GM23338 (cell line): Measurements from ENCODE around the gene SLC34A3. TPM values are rescaled to one million over a fixed set of nuclear protein-coding genes. Genes with fewer than 3 reads are reported as not detected.

Experiments
- ATAC-seq: fragments of 200-7000 bp; cut with Tn5 transposase; 3 replicates; pipeline ENCODE4 v1.9.1; 2020
- DNase-seq: peaks from one replicate; pipeline ENCODE4 v3.0.0-alpha.2; 2015; ENCODE audit warnings: low spot score
- H2AFZ ChIP-seq: fragments of 200-600 bp; sonication (generic); 2 replicates; pipeline ENCODE4 v1.8.0; 2016; ENCODE audit warnings: antibody characterized with exemption, mild to moderate bottlenecking, moderate library complexity
- H3F3A ChIP-seq: fragments of 200-600 bp; sonication (generic); replicated peaks from 2 replicates; pipeline ENCODE4 v1.8.0; 2017; ENCODE audit warnings: antibody characterized with exemption, mixed run types, low read depth
- H3K27ac ChIP-seq: fragments of 200-600 bp; sonication (generic); 2 replicates; pipeline ENCODE4 v1.6.1; 2016; ENCODE audit warnings: low read depth
- H3K27me3 ChIP-seq: fragments of 200-600 bp; sonication (generic); 2 replicates; pipeline ENCODE4 v1.8.0; 2016; ENCODE audit warnings: mild to moderate bottlenecking, mixed run types, moderate library complexity; ENCODE audit not compliant: insufficient read depth
- H3K36me3 ChIP-seq: fragments of 200-600 bp; sonication (generic); 2 replicates; pipeline ENCODE4 v1.8.0; 2016; ENCODE audit warnings: mild to moderate bottlenecking; ENCODE audit not compliant: insufficient read depth
- H3K4me1 ChIP-seq: fragments of 200-600 bp; sonication (generic); 2 replicates; pipeline ENCODE4 v1.8.0; 2016; ENCODE audit warnings: mild to moderate bottlenecking, moderate library complexity; ENCODE audit not compliant: insufficient read depth
- H3K4me2 ChIP-seq: fragments of 200-600 bp; sonication (generic); 2 replicates; pipeline ENCODE4 v1.7.1; 2017; ENCODE audit warnings: mixed run types
- H3K4me3 ChIP-seq: fragments of 200-600 bp; sonication (generic); 2 replicates; pipeline ENCODE4 v1.6.1; 2016; ENCODE audit warnings: mixed run types
- H3K79me2 ChIP-seq: fragments of 200-600 bp; sonication (generic); replicated peaks from 2 replicates; pipeline ENCODE4 v1.8.0; 2017; ENCODE audit warnings: mild to moderate bottlenecking; ENCODE audit not compliant: insufficient read depth
- H3K9me2 ChIP-seq: fragments of 200-600 bp; sonication (generic); 2 replicates; pipeline ENCODE4 v1.8.0; 2017; ENCODE audit not compliant: insufficient read depth
- H4K20me1 ChIP-seq: fragments of 200-600 bp; sonication (generic); replicated peaks from 2 replicates; pipeline ENCODE4 v1.8.0; 2017; ENCODE audit warnings: mild to moderate bottlenecking; ENCODE audit not compliant: insufficient read depth
- H3K27ac Mint-ChIP-seq: 2 replicates; pipeline ENCODE4 v1.8.0; 2020; ENCODE audit warnings: inconsistent platforms, mild to moderate bottlenecking, moderate library complexity, mixed read lengths
- H3K27me3 Mint-ChIP-seq: 3 replicates; pipeline ENCODE4 v1.8.0; 2022; ENCODE audit warnings: low read depth, mild to moderate bottlenecking, moderate library complexity, mixed read lengths, inconsistent platforms; ENCODE audit not compliant: insufficient read depth, poor library complexity
- H3K36me3 Mint-ChIP-seq: 3 replicates; pipeline ENCODE4 v1.8.0; 2021; ENCODE audit warnings: low read depth, mild to moderate bottlenecking, inconsistent platforms, moderate library complexity, mixed read lengths
- H3K4me1 Mint-ChIP-seq: 3 replicates; pipeline ENCODE4 v1.8.0; 2020; ENCODE audit warnings: mild to moderate bottlenecking, inconsistent platforms, mixed read lengths
- H3K4me3 Mint-ChIP-seq: 3 replicates; pipeline ENCODE4 v1.8.0; 2021; ENCODE audit warnings: moderate library complexity, mild to moderate bottlenecking, inconsistent platforms, mixed read lengths
- H3K9me3 Mint-ChIP-seq: 3 replicates; pipeline ENCODE4 v1.8.0; 2020; ENCODE audit warnings: moderate library complexity, mild to moderate bottlenecking, inconsistent platforms, mixed read lengths
- CREB1 ChIP-seq: fragments of 250-450 bp; sonication (Bioruptor Pico); IDR thresholded peaks from 2 replicates; pipeline ENCODE4 v1.5.0; 2020; ENCODE audit warnings: low read depth, mild to moderate bottlenecking, moderate library complexity
- CTCF ChIP-seq, 2 experiments: fragments of 200-600 bp in 1 of 2; sonication (generic) in 1 of 2; conservative IDR thresholded peaks; 2 replicates each; pipeline versions ENCODE4 v1.5.1 to v1.6.1; 2016 to 2017; ENCODE audit warnings: antibody characterized with exemption in 2 of 2, low read depth in 2 of 2, mild to moderate bottlenecking in 2 of 2, moderate library complexity in 1 of 2
- EZH2 ChIP-seq: fragments of 200-600 bp; sonication (generic); IDR thresholded peaks from one replicate; pipeline ENCODE4 v1.8.0; 2017; ENCODE audit warnings: antibody characterized with exemption, mild to moderate bottlenecking, low read depth; ENCODE audit not compliant: unreplicated experiment
- EZH2phosphoT487 ChIP-seq: fragments of 200-600 bp; sonication (generic); IDR thresholded peaks from one replicate; pipeline ENCODE4 v1.8.1; 2018; ENCODE audit warnings: antibody characterized with exemption; ENCODE audit not compliant: unreplicated experiment
- JUNB ChIP-seq: IDR thresholded peaks from one replicate; pipeline ENCODE4 v1.6.1; 2016; ENCODE audit warnings: antibody characterized with exemption; ENCODE audit not compliant: unreplicated experiment
- NANOG ChIP-seq: IDR thresholded peaks from 2 replicates; pipeline ENCODE4 v1.6.1; 2016; ENCODE audit warnings: antibody characterized with exemption, borderline replicate concordance
- POLR2AphosphoS5 ChIP-seq: IDR thresholded peaks from 2 replicates; pipeline ENCODE4 v1.6.1; 2016; ENCODE audit warnings: antibody characterized with exemption, low read depth
- STAT1 ChIP-seq: IDR thresholded peaks from one replicate; pipeline ENCODE4 v1.6.1; 2016; ENCODE audit warnings: antibody characterized with exemption; ENCODE audit not compliant: unreplicated experiment
- ZNF114 ChIP-seq: fragments of 250-450 bp; sonication (Bioruptor Pico); IDR thresholded peaks from 2 replicates; pipeline ENCODE4 v1.5.0; 2020; ENCODE audit warnings: mild to moderate bottlenecking, moderate library complexity
- ZNF331 ChIP-seq: fragments of 250-450 bp; sonication (Bioruptor Pico); IDR thresholded peaks from 2 replicates; pipeline ENCODE4 v1.5.0; 2020; ENCODE audit warnings: low read depth, mild to moderate bottlenecking, moderate library complexity
- polyA plus RNA-seq: library from polyadenylated mRNA; unstranded; fragments of >200 nt; fragmentation: Nextera tagmentation; extraction: Ambion mirVana; gene quantifications from 2 replicates; pipeline ENCODE4 v1.2.1, GENCODE V29; 2016
- total RNA-seq: library from RNA; depleted of rRNA; stranded (reverse); fragments of >200 nt; shearing (Covaris generic); gene quantifications from 2 replicates; pipeline ENCODE4 v1.2.3, GENCODE V29; 2014
- TF ChIP-seq, protein P1 (sequence below): IDR thresholded peaks from one replicate; pipeline ENCODE4 v1.6.1; 2018; ENCODE audit warnings: antibody characterized with exemption; ENCODE audit not compliant: unreplicated experiment
- TF ChIP-seq, protein P2 (sequence below): IDR thresholded peaks from 2 replicates; pipeline ENCODE4 v1.6.1; 2016; ENCODE audit warnings: antibody characterized with exemption

The SLC34A3 gene
- total and polyA plus RNA-seq, 2 experiments from 2014 or later = not detected

DNA sequence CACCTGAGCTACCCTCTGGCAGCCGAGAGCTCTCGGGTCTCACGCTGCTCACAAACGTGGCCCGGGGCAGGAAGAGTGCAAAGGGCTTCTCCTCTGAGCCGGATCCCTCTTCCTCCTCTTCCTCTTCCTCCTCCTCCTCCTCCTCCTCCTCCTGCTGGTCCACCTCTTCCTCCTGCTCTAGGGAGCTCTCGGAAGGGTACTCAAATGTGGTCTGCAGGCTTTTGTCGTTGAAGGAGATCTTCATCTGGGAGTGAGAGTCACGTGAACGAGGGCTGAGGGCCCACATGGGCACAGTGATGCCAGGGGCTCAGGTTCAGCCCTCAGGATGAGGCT lies 38.3 kb upstream of the SLC34A3 start:
- no peak for DNase-seq
- Mint-ChIP-seq H3K9me3 (no peaks in the 10 kb centered on the region; the same call in 2 of the 3 replicates), H3K4me1 (peaks cover 16% of the 10 kb centered on the region), H3K36me3 (peaks cover 5% of the 10 kb centered on the region), H3K27me3 (peaks cover 12% of the 10 kb centered on the region), H3K27ac (no peak overlapping the region), H3K4me3 (no peak overlapping the region)
- no peak for TF ChIP-seq POLR2AphosphoS5
- TF ChIP-seq JUNB = no peak
- TF ChIP-seq CTCF (conservative IDR thresholded peaks at IDR 0.05; ENCODE audit: low read depth in 2 of 2) = no peak
- no peak for TF ChIP-seq EZH2
- no peak for TF ChIP-seq STAT1
- TF ChIP-seq, protein P1, sequence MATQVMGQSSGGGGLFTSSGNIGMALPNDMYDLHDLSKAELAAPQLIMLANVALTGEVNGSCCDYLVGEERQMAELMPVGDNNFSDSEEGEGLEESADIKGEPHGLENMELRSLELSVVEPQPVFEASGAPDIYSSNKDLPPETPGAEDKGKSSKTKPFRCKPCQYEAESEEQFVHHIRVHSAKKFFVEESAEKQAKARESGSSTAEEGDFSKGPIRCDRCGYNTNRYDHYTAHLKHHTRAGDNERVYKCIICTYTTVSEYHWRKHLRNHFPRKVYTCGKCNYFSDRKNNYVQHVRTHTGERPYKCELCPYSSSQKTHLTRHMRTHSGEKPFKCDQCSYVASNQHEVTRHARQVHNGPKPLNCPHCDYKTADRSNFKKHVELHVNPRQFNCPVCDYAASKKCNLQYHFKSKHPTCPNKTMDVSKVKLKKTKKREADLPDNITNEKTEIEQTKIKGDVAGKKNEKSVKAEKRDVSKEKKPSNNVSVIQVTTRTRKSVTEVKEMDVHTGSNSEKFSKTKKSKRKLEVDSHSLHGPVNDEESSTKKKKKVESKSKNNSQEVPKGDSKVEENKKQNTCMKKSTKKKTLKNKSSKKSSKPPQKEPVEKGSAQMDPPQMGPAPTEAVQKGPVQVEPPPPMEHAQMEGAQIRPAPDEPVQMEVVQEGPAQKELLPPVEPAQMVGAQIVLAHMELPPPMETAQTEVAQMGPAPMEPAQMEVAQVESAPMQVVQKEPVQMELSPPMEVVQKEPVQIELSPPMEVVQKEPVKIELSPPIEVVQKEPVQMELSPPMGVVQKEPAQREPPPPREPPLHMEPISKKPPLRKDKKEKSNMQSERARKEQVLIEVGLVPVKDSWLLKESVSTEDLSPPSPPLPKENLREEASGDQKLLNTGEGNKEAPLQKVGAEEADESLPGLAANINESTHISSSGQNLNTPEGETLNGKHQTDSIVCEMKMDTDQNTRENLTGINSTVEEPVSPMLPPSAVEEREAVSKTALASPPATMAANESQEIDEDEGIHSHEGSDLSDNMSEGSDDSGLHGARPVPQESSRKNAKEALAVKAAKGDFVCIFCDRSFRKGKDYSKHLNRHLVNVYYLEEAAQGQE = no peak
- no peak for TF ChIP-seq NANOG
- TF ChIP-seq EZH2phosphoT487 = no peak
- TF ChIP-seq, protein P2, sequence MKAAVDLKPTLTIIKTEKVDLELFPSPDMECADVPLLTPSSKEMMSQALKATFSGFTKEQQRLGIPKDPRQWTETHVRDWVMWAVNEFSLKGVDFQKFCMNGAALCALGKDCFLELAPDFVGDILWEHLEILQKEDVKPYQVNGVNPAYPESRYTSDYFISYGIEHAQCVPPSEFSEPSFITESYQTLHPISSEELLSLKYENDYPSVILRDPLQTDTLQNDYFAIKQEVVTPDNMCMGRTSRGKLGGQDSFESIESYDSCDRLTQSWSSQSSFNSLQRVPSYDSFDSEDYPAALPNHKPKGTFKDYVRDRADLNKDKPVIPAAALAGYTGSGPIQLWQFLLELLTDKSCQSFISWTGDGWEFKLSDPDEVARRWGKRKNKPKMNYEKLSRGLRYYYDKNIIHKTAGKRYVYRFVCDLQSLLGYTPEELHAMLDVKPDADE = no peak
- TF ChIP-seq CREB1 (CRISPR knock-in tag) = no peak
- H3K9me2 ChIP-seq = no peaks in the 10 kb centered on the region
- H3F3A ChIP-seq = 0 out of 2 replicates have a peak, but pooled peaks cover 2% of the 10 kb centered on the region
- no peak overlapping the region for H3K4me3 ChIP-seq
- H3K27me3 ChIP-seq = no peaks in the 10 kb centered on the region
- no peaks in the 10 kb centered on the region; the same call in 1 of the 2 replicates for H4K20me1 ChIP-seq
- no peak overlapping the region for H3K4me2 ChIP-seq
- H3K4me1 ChIP-seq = peaks cover 11% of the 10 kb centered on the region
- no peaks in the 10 kb centered on the region for H3K36me3 ChIP-seq
- H3K27ac ChIP-seq = no peak overlapping the region
- ATAC-seq = no peak
- H2AFZ ChIP-seq = no peak overlapping the region
- peaks cover 36% of the 10 kb centered on the region for H3K79me2 ChIP-seq

DNA sequence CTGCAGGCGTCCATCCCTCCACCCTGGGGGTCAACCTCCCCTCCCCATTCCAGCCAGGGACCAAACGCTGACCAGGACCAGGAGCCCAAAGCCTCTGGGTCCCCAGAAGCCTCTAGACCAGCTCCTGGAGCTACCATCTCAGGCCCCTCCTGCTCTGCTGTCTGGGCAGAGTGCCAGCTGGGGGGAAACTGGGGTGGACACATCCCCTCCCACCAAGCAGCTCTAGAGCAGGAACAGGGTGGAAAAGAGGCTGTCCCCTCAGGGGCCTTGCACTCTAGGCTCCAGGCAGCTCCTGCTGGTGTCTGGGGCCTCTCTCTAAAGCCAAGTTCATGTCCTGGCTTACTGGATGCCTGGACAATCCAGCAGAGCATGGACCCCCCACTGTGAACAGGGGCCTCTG lies 37.8 kb upstream of the SLC34A3 start:
- no peak overlapping the region for H2AFZ ChIP-seq
- Mint-ChIP-seq H3K4me1 (peaks cover 13% of the 10 kb centered on the region), H3K27ac (no peak overlapping the region), H3K36me3 (peaks cover 5% of the 10 kb centered on the region), H3K9me3 (no peaks in the 10 kb centered on the region; the same call in 2 of the 3 replicates), H3K27me3 (peaks cover 8% of the 10 kb centered on the region), H3K4me3 (no peak overlapping the region)
- H3K4me1 ChIP-seq = peaks cover 6% of the 10 kb centered on the region
- no peaks in the 10 kb centered on the region for H3K36me3 ChIP-seq
- no peak overlapping the region for H3K4me2 ChIP-seq
- H3F3A ChIP-seq = no peaks in the 10 kb centered on the region
- DNase-seq (no peak), ATAC-seq (no peak)
- no peaks in the 10 kb centered on the region for H3K9me2 ChIP-seq
- no peak overlapping the region for H3K27ac ChIP-seq
- no peaks in the 10 kb centered on the region for H3K27me3 ChIP-seq
- no peaks in the 10 kb centered on the region; the same call in 1 of the 2 replicates for H4K20me1 ChIP-seq
- H3K4me3 ChIP-seq = no peak overlapping the region
- peaks cover 36% of the 10 kb centered on the region for H3K79me2 ChIP-seq
- TF ChIP-seq NANOG (no peak), JUNB (no peak), CREB1 (CRISPR knock-in tag) (no peak), ZNF331 (no peak), EZH2phosphoT487 (no peak), STAT1 (no peak), EZH2 (no peak), POLR2AphosphoS5 (no peak), ZNF114 (CRISPR knock-in tag) (no peak)
- TF ChIP-seq, protein P1 = no peak
- TF ChIP-seq, protein P2 = no peak
